Omental fat pad (tissue), 4 donors: ENCODE data around the gene SRCIN1. TPM values are rescaled to one million over a fixed set of nuclear protein-coding genes. Genes with fewer than 3 reads are reported as not detected.

Experiments
- ATAC-seq: fragments of 150-250 bp; one replicate; pipeline ENCODE4 v1.9.1; 2016; ENCODE audit warnings: mild to moderate bottlenecking, moderate library complexity; ENCODE audit not compliant: low FRiP score
- DNase-seq: peaks from one replicate; pipeline ENCODE4 v3.0.0-alpha.2; 2019; ENCODE audit warnings: low spot score
- total RNA-seq, 4 donors: library from RNA; depleted of rRNA; stranded (reverse); fragments of >200 nt; gene quantifications; one replicate each; pipeline ENCODE4 v1.1.0, GENCODE V29; 2016
- TF ChIP-seq, protein P1 (sequence below), 3 donors: fragments of 450-650 bp; IDR thresholded peaks; one replicate each; pipeline ENCODE4 v1.5.1; 2016 to 2017; ENCODE audit warnings: antibody characterized with exemption in 3 of 3, mild to moderate bottlenecking in 3 of 3, moderate library complexity in 2 of 3

The SRCIN1 gene
- total RNA-seq, 4 donors from 2014 or later = 1.2 to 5.6 (median 2.7) TPM

DNA sequence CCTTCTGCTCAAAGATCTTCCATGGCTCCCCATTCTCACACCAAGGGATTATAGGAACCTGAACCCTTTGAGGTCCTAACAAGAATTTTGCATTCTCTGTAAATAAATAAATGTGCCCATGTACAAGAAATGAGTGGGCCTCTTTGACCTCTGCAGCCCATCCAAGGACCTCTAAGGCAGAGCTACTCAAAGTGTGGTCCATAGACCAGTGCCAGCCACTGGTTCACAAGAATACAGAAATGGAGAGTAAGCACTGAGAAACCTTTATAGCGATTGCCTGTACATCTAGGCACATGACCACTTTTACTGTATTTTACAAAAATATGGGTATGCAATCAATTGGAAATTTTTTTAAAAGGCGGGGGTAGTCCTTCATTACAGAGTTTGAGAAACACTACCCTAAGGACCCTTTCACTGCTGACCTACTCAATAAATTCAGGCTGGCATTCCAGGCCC is 7.8 kb upstream of the SRCIN1 start:
- no peak for ATAC-seq
- TF ChIP-seq, protein P1, sequence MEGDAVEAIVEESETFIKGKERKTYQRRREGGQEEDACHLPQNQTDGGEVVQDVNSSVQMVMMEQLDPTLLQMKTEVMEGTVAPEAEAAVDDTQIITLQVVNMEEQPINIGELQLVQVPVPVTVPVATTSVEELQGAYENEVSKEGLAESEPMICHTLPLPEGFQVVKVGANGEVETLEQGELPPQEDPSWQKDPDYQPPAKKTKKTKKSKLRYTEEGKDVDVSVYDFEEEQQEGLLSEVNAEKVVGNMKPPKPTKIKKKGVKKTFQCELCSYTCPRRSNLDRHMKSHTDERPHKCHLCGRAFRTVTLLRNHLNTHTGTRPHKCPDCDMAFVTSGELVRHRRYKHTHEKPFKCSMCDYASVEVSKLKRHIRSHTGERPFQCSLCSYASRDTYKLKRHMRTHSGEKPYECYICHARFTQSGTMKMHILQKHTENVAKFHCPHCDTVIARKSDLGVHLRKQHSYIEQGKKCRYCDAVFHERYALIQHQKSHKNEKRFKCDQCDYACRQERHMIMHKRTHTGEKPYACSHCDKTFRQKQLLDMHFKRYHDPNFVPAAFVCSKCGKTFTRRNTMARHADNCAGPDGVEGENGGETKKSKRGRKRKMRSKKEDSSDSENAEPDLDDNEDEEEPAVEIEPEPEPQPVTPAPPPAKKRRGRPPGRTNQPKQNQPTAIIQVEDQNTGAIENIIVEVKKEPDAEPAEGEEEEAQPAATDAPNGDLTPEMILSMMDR (IDR thresholded peaks at IDR 0.05) = no peak
- no peak for DNase-seq

GRCh38 chr17:38611872-38612376 is 6.2 kb upstream of the SRCIN1 start:
- TF ChIP-seq, protein P1 (IDR thresholded peaks at IDR 0.05) = no peak

GRCh38 chr17:38611070-38611786 is 5.5 kb upstream of the SRCIN1 start:
- ATAC-seq (no peak), DNase-seq (no peak)
- TF ChIP-seq, protein P1 (IDR thresholded peaks at IDR 0.05) = no peak

More at GRCh38 chr17:38611872-38612376, 6.2 kb upstream of the SRCIN1 start:
- DNase-seq (no peak), ATAC-seq (no peak)

DNA sequence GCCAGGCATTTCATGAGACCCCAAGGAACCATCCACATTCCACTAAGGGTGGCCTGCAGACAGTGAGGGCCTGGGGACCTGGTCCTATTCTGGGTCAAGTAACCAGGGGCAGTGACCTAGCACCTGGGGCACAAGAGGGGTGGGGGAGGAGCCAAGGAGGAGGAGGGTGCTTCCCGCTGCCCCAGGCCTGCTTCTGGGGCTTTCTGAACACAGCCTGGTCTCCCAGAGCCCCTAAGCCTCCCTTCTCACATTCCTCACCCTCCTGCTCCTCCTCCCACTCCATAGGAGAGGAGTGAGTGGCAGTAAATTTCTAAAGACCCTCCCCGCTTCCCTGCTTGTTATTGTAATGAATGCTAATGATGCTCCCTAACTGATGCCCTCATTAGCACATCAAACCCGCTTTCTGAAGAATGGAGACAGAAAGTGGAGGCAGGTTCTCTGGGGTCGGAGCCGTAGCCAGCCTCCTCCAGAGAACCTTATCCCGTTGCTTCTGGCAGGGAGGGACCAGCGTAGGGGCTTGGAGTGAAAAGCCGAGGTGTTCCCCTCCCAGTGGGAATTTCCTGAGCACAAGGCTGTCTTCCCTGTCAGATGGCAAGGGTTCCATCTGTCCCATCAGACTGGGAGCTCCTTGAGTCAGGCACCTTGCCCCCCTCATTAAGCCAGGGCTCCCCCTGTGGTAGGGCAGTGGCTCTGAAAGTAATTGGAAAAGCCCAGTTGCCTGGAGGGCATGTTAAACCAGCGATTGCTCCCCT is 3.7 kb upstream of the SRCIN1 start:
- ATAC-seq (no peak), DNase-seq (no peak)
- TF ChIP-seq, protein P1 (IDR thresholded peaks at IDR 0.05) = no peak

DNA sequence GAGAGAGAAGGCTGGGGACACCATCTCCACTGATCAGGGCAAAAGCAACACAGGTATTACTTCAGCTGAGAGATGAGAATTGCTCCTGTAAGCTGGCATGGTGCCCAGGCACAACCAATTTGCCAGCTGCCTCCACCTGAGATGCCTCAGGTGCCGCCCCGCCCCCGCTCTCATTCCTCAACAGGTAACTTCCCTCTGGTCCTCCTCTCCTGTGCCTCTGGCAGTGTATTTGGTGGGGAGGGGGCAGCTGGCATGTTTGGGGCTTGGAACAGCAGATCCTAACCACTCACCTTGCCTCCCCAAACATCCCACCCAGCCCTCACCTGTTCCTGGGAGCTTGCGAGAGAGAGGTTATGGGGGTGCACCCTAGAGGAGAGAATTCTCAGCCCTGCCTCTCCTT is 2.9 kb upstream of the SRCIN1 start:
- no peak for ATAC-seq
- TF ChIP-seq, protein P1 (IDR thresholded peaks at IDR 0.05) = no peak
- no peak for DNase-seq

GRCh38 chr17:38606646-38607611 is 1.2 kb upstream of the SRCIN1 start:
- TF ChIP-seq, protein P1 (IDR thresholded peaks at IDR 0.05) = no peak
- ATAC-seq = no peak
- DNase-seq = no peak
